ENCODE results near the gene RMP24.
"Not testable (repeated sequence)": the region's sequence is repeated elsewhere in the genome, so short reads cannot be mapped to it uniquely, and the experiment has no call there.

The RMP24 gene

GRCh38 chr18:36017232-36017631, 44.8 kb downstream of the RMP24 start:
- Mint-ChIP-seq H3K27ac (ENCODE audit: unreplicated experiment) (no peak overlapping the region), H3K4me1 (ENCODE audit: unreplicated experiment) (peaks cover 2% of the 10 kb centered on the region), H3K36me3 (ENCODE audit: unreplicated experiment) (no peaks in the 10 kb centered on the region), H3K4me3 (ENCODE audit: unreplicated experiment) (no peak overlapping the region), H3K9me3 (ENCODE audit: unreplicated experiment) (no peaks in the 10 kb centered on the region), H3K27me3 (ENCODE audit: unreplicated experiment) (no peaks in the 10 kb centered on the region)
- TF ChIP-seq CTCF (IDR thresholded peaks at IDR 0.05), result no peak
- DNase-seq (ENCODE audit: extremely low spot score, unreplicated experiment), result no peak

- H3K27me3 Mint-ChIP-seq (ENCODE audit: unreplicated experiment), result no peaks in the 10 kb centered on the region
- no peak overlapping the region for H3K4me3 Mint-ChIP-seq (ENCODE audit: unreplicated experiment)
- DNase-seq (ENCODE audit: extremely low spot score, unreplicated experiment), result no peak
- peaks cover 2% of the 10 kb centered on the region for H3K4me1 Mint-ChIP-seq (ENCODE audit: unreplicated experiment)
- TF ChIP-seq CTCF (IDR thresholded peaks at IDR 0.05), result no peak
- no peak overlapping the region for H3K27ac Mint-ChIP-seq (ENCODE audit: unreplicated experiment)
- peaks cover 1% of the 10 kb centered on the region for H3K36me3 Mint-ChIP-seq (ENCODE audit: unreplicated experiment)
- H3K9me3 Mint-ChIP-seq (ENCODE audit: unreplicated experiment), result no peaks in the 10 kb centered on the region
Measured at GRCh38 chr18:36020174-36020711, 47.8 kb downstream of the RMP24 start.

GRCh38 chr18:36023336-36023735, 50.9 kb downstream of the RMP24 start:
- Mint-ChIP-seq H3K27ac (ENCODE audit: unreplicated experiment) (no peak overlapping the region), H3K36me3 (ENCODE audit: unreplicated experiment) (peaks cover 16% of the 10 kb centered on the region), H3K4me1 (ENCODE audit: unreplicated experiment) (no peaks in the 10 kb centered on the region), H3K4me3 (ENCODE audit: unreplicated experiment) (no peak overlapping the region), H3K9me3 (ENCODE audit: unreplicated experiment) (no peaks in the 10 kb centered on the region), H3K27me3 (ENCODE audit: unreplicated experiment) (no peaks in the 10 kb centered on the region)
- DNase-seq (ENCODE audit: extremely low spot score, unreplicated experiment), result no peak
- TF ChIP-seq CTCF (IDR thresholded peaks at IDR 0.05), result no peak

GRCh38 chr18:36024241-36024640, 51.8 kb downstream of the RMP24 start:
- H3K9me3 Mint-ChIP-seq (ENCODE audit: unreplicated experiment); H3K4me3 Mint-ChIP-seq (ENCODE audit: unreplicated experiment); H3K27me3 Mint-ChIP-seq (ENCODE audit: unreplicated experiment); H3K4me1 Mint-ChIP-seq (ENCODE audit: unreplicated experiment); DNase-seq (ENCODE audit: extremely low spot score, unreplicated experiment); H3K27ac Mint-ChIP-seq (ENCODE audit: unreplicated experiment): not testable (repeated sequence)
- peaks cover 16% of the 10 kb centered on the region for H3K36me3 Mint-ChIP-seq (ENCODE audit: unreplicated experiment)

GRCh38 chr18:36025025-36025424, 52.5 kb downstream of the RMP24 start:
- no peak for DNase-seq (ENCODE audit: extremely low spot score, unreplicated experiment)
- no peaks in the 10 kb centered on the region for H3K9me3 Mint-ChIP-seq (ENCODE audit: unreplicated experiment)
- no peak overlapping the region for H3K27ac Mint-ChIP-seq (ENCODE audit: unreplicated experiment)
- no peak for TF ChIP-seq CTCF (IDR thresholded peaks at IDR 0.05)
- no peaks in the 10 kb centered on the region for H3K27me3 Mint-ChIP-seq (ENCODE audit: unreplicated experiment)
- H3K36me3 Mint-ChIP-seq (ENCODE audit: unreplicated experiment), result peaks cover 16% of the 10 kb centered on the region
- H3K4me1 Mint-ChIP-seq (ENCODE audit: unreplicated experiment), result no peaks in the 10 kb centered on the region
- H3K4me3 Mint-ChIP-seq (ENCODE audit: unreplicated experiment), result no peak overlapping the region

- Mint-ChIP-seq H3K27ac (ENCODE audit: unreplicated experiment) (no peak overlapping the region), H3K27me3 (ENCODE audit: unreplicated experiment) (no peaks in the 10 kb centered on the region), H3K9me3 (ENCODE audit: unreplicated experiment) (no peaks in the 10 kb centered on the region), H3K36me3 (ENCODE audit: unreplicated experiment) (peaks cover 28% of the 10 kb centered on the region), H3K4me1 (ENCODE audit: unreplicated experiment) (peaks cover 3% of the 10 kb centered on the region), H3K4me3 (ENCODE audit: unreplicated experiment) (no peak overlapping the region)
- no peak for TF ChIP-seq CTCF (IDR thresholded peaks at IDR 0.05)
- DNase-seq (ENCODE audit: extremely low spot score, unreplicated experiment), result no peak
Measured at GRCh38 chr18:36028859-36029258, 56.4 kb downstream of the RMP24 start.
